IMR-90 (cell line): ENCODE measurements around the gene EPAS1.

Experiments
- BHLHE40 ChIP-seq: fragments of 150-350 bp; IDR thresholded peaks from 2 replicates; pipeline ENCODE4 v1.6.1; 2016; ENCODE audit warnings: mild to moderate bottlenecking, low read depth, low read length
- CEBPB ChIP-seq: IDR thresholded peaks from 2 replicates; pipeline ENCODE4 v1.6.1; 2012; ENCODE audit warnings: low read depth, low read length, improper control_type of control experiment
- CHD1 ChIP-seq: IDR thresholded peaks from 2 replicates; pipeline ENCODE4 v1.6.1; 2012; ENCODE audit warnings: low read depth, low read length, improper control_type of control experiment
- CTCF ChIP-seq: conservative IDR thresholded peaks from 2 replicates; pipeline ENCODE4 v1.5.1; 2012; ENCODE audit warnings: mild to moderate bottlenecking, low read depth, low read length, improper control_type of control experiment
- MAFK ChIP-seq: IDR thresholded peaks from 2 replicates; pipeline ENCODE4 v1.6.1; 2012; ENCODE audit warnings: low read depth, low read length, improper control_type of control experiment
- MAZ ChIP-seq: IDR thresholded peaks from 2 replicates; pipeline ENCODE4 v1.6.1; 2012; ENCODE audit warnings: low read depth, mild to moderate bottlenecking, low read length, improper control_type of control experiment, moderate library complexity, borderline replicate concordance
- MXI1 ChIP-seq: IDR thresholded peaks from 2 replicates; pipeline ENCODE4 v1.6.1; 2012; ENCODE audit warnings: low read depth, mild to moderate bottlenecking, low read length, moderate library complexity, borderline replicate concordance
- NFE2L2 ChIP-seq: fragments of 150-350 bp; IDR thresholded peaks from 2 replicates; pipeline ENCODE4 v1.6.1; 2016; ENCODE audit warnings: low read depth, mild to moderate bottlenecking, low read length
- POLR2A ChIP-seq: IDR thresholded peaks from 2 replicates; pipeline ENCODE4 v1.6.1; 2012; ENCODE audit warnings: mild to moderate bottlenecking, low read depth, low read length
- RAD21 ChIP-seq: IDR thresholded peaks from 2 replicates; pipeline ENCODE4 v1.6.1; 2012; ENCODE audit warnings: low read length, improper control_type of control experiment
- RFX5 ChIP-seq: IDR thresholded peaks from 2 replicates; pipeline ENCODE4 v1.8.0; 2012; ENCODE audit warnings: low read depth, mild to moderate bottlenecking, low read length, moderate library complexity
- SMC3 ChIP-seq: fragments of 150-350 bp; IDR thresholded peaks from 2 replicates; pipeline ENCODE4 v1.6.1; 2016; ENCODE audit warnings: low read depth, mild to moderate bottlenecking, antibody characterized with exemption, low read length, moderate library complexity
- TF ChIP-seq, protein P1 (sequence below): fragments of 150-350 bp; IDR thresholded peaks from 2 replicates; pipeline ENCODE4 v1.6.1; 2017; ENCODE audit warnings: mild to moderate bottlenecking, antibody characterized with exemption, low read length, low read depth

DNA sequence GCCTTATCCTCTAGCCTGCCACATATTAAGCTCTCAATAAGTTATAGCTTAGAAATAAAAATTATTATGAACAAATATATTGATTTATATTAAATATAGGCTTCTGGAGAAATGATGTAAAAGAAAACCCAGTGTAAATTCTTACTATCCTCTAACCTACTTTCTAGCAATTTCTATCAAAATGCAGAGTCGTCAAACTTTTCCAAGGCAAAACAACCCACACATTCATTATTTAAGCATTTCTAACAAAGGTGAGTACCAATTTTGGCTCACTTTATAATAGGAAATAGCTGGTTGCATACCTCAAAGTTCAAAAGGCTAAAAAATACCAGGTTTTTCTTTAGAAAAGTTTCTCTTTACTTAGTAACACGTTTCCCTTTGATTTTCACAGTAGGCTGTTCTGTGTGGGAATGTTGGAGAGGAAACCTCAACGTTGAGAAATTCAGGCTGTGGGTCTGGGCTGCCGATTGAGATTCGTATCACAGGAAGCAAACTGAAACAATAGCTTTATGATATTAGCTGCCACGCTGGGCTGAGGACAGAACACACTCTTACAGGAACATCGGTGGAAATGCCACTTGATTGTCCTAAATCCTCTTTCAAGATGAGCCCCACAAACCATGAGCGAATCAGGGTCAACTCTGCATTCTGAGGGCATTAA is 53.0 kb downstream of the EPAS1 start:
- TF ChIP-seq CTCF (no peak), POLR2A (no peak), SMC3 (no peak), BHLHE40 (no peak), RFX5 (no peak), MAFK (peak; percentile 52), MAZ (no peak), CEBPB (no peak), CHD1 (no peak), MXI1 (no peak), RAD21 (no peak), NFE2L2 (no peak)
- TF ChIP-seq, protein P1, sequence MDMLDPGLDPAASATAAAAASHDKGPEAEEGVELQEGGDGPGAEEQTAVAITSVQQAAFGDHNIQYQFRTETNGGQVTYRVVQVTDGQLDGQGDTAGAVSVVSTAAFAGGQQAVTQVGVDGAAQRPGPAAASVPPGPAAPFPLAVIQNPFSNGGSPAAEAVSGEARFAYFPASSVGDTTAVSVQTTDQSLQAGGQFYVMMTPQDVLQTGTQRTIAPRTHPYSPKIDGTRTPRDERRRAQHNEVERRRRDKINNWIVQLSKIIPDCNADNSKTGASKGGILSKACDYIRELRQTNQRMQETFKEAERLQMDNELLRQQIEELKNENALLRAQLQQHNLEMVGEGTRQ = no peak
